ENCODE data around the gene RITA1. TPM values are rescaled to one million over a fixed set of nuclear protein-coding genes. Genes with fewer than 3 reads are reported as not detected.

The RITA1 gene
- total and polyA plus RNA-seq, 2 experiments from 2014 or later, result 16.1 to 26.9 TPM

DNA sequence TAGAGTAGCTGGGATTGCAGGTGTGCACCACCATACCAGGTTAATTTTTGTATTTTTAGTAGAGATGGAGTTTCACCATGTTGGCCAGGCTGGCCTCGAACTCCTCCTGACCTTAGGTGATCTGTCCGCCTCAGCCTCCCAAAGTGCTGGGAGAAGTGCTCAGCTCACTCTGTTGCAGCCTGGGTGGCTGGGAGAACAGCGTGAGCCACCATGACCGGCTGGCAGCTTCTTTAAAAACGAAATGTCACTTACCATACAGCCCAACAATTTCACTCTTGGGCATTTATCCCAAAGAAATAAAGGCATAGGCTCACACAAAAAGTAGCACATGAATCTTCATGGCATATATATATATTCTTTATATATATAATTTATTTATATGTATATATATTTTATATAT lies 40.7 kb upstream of the RITA1 start:
- no peaks in the 10 kb centered on the region for H4K20me1 ChIP-seq (ENCODE audit: insufficient read depth, poor library complexity, severe bottlenecking)
- H3K4me1 ChIP-seq (ENCODE audit: insufficient read depth), result peaks cover 4% of the 10 kb centered on the region
- no peak overlapping the region for H3K27ac ChIP-seq
- no peak for DNase-seq (ENCODE audit: low spot score)
- H3K9me3 ChIP-seq (ENCODE audit: low read depth), result no peaks in the 10 kb centered on the region
- 92% methylated on average over 5 of the region's 5 CpGs for WGBS (ENCODE audit: low lambda C conversion rate, missing lambda C conversion rate)
- TF ChIP-seq EZH2 (IDR thresholded peaks at IDR 0.05; ENCODE audit: borderline replicate concordance) (no peak), CTCF (IDR thresholded peaks at IDR 0.05; ENCODE audit: poor library complexity) (no peak), EZH2phosphoT487 (IDR thresholded peaks at IDR 0.05; ENCODE audit: low read depth, severe bottlenecking, unreplicated experiment) (no peak)
- no peak overlapping the region for H2AFZ ChIP-seq
- no peak overlapping the region for H3K4me3 ChIP-seq
- no peak overlapping the region for H3K4me2 ChIP-seq
- no peaks in the 10 kb centered on the region for H3K9me2 ChIP-seq (replicated peaks; ENCODE audit: insufficient read depth)
- no peaks in the 10 kb centered on the region for H3K27me3 ChIP-seq
- H3K36me3 ChIP-seq (replicated peaks; ENCODE audit: insufficient read depth, low read depth), result no peaks in the 10 kb centered on the region
- no peaks in the 10 kb centered on the region for H3K79me2 ChIP-seq

GRCh38 chr12:113145720-113146551 lies 39.6 kb upstream of the RITA1 start:
- TF ChIP-seq EZH2 (IDR thresholded peaks at IDR 0.05; ENCODE audit: borderline replicate concordance) (no peak), EZH2phosphoT487 (IDR thresholded peaks at IDR 0.05; ENCODE audit: low read depth, severe bottlenecking, unreplicated experiment) (no peak), CTCF (IDR thresholded peaks at IDR 0.05; ENCODE audit: poor library complexity) (no peak)
- Histone ChIP-seq H2AFZ (no peak overlapping the region), H3K4me2 (no peak overlapping the region), H3K27me3 (no peaks in the 10 kb centered on the region), H3K9me3 (ENCODE audit: low read depth) (no peaks in the 10 kb centered on the region), H3K4me1 (ENCODE audit: insufficient read depth) (peaks cover 4% of the 10 kb centered on the region), H4K20me1 (ENCODE audit: insufficient read depth, poor library complexity, severe bottlenecking) (no peaks in the 10 kb centered on the region), H3K79me2 (no peaks in the 10 kb centered on the region), H3K9me2 (replicated peaks; ENCODE audit: insufficient read depth) (no peaks in the 10 kb centered on the region), H3K27ac (no peak overlapping the region), H3K36me3 (replicated peaks; ENCODE audit: insufficient read depth, low read depth) (no peaks in the 10 kb centered on the region), H3K4me3 (no peak overlapping the region)
- 85% methylated on average over 12 of the region's 12 CpGs for WGBS (ENCODE audit: low lambda C conversion rate, missing lambda C conversion rate)
- no peak for DNase-seq (ENCODE audit: low spot score)

- Histone ChIP-seq H3K4me3 (no peak overlapping the region), H3K9me2 (replicated peaks; ENCODE audit: insufficient read depth) (no peaks in the 10 kb centered on the region), H3K36me3 (replicated peaks; ENCODE audit: insufficient read depth, low read depth) (no peaks in the 10 kb centered on the region), H3K79me2 (no peaks in the 10 kb centered on the region), H2AFZ (no peak overlapping the region), H4K20me1 (ENCODE audit: insufficient read depth, poor library complexity, severe bottlenecking) (no peaks in the 10 kb centered on the region), H3K27me3 (peaks cover 5% of the 10 kb centered on the region), H3K9me3 (ENCODE audit: low read depth) (no peaks in the 10 kb centered on the region), H3K27ac (no peak overlapping the region), H3K4me2 (no peak overlapping the region), H3K4me1 (ENCODE audit: insufficient read depth) (peaks cover 4% of the 10 kb centered on the region)
- WGBS (ENCODE audit: low lambda C conversion rate, missing lambda C conversion rate), result 82% methylated on average over 2 of the region's 2 CpGs
- TF ChIP-seq EZH2phosphoT487 (IDR thresholded peaks at IDR 0.05; ENCODE audit: low read depth, severe bottlenecking, unreplicated experiment), result no peak
- TF ChIP-seq CTCF (IDR thresholded peaks at IDR 0.05; ENCODE audit: poor library complexity), result no peak
- no peak for TF ChIP-seq EZH2 (IDR thresholded peaks at IDR 0.05; ENCODE audit: borderline replicate concordance)
- DNase-seq (ENCODE audit: low spot score), result no peak
Observed at GRCh38 chr12:113146999-113147398, 38.5 kb upstream of the RITA1 start.
